Omental fat pad (tissue), 4 donors: ENCODE results near the gene RNF17. TPM values are rescaled to one million over a fixed set of nuclear protein-coding genes. Genes with fewer than 3 reads are reported as not detected.
A peak's percentile ranks its signal among the peaks of the same experiment; 100 is the strongest.

Experiments
- ATAC-seq: fragments of 150-250 bp; one replicate; pipeline ENCODE4 v1.9.1; 2016; ENCODE audit warnings: mild to moderate bottlenecking, moderate library complexity; ENCODE audit not compliant: low FRiP score
- DNase-seq: peaks from one replicate; pipeline ENCODE4 v3.0.0-alpha.2; 2019; ENCODE audit warnings: low spot score
- total RNA-seq, 4 donors: library from RNA; depleted of rRNA; stranded (reverse); fragments of >200 nt; gene quantifications; one replicate each; pipeline ENCODE4 v1.1.0, GENCODE V29; 2016
- TF ChIP-seq, protein P1 (sequence below), 3 donors: fragments of 450-650 bp; IDR thresholded peaks; one replicate each; pipeline ENCODE4 v1.5.1; 2016 to 2017; ENCODE audit warnings: antibody characterized with exemption in 3 of 3, mild to moderate bottlenecking in 3 of 3, moderate library complexity in 2 of 3

RNF17 gene
- total RNA-seq, 4 donors from 2014 or later = 0.28 to 0.32 TPM; not detected in 2

DNA sequence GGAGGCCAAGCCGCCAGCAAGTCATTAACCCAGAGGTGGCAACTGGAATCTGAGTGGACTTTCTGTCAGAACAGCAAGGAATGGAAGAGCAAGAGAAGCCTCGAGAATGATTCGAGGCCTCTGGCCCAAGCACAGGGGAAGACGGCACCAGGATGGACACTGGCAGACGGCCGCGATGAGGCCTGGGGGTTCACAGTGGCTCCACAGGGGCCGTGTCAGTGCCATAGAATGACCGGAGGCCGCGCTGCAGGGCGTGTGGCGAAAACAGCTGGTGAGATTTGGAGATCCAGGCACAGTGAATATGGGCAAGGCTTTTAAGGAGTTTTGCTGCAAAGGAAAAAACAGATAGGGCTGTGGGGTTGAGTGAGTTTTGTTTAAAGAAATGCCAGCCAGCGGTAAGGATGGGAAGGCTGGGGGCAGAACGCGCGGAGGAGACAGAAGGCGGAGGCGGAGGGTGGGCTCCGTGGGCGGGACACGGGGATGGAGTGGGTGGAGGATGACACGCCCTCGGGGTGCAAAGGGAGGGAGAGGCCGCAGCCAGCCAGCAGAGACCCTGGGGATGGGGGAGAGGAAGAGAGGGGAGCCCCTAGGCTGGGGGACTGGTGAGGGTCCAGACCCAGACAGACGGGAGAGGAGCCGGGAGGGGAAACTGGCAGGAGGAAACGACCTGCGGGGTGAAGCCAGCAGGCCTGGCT is 130.5 kb downstream of the RNF17 start:
- peak; percentile 23 for ATAC-seq
- TF ChIP-seq, protein P1, sequence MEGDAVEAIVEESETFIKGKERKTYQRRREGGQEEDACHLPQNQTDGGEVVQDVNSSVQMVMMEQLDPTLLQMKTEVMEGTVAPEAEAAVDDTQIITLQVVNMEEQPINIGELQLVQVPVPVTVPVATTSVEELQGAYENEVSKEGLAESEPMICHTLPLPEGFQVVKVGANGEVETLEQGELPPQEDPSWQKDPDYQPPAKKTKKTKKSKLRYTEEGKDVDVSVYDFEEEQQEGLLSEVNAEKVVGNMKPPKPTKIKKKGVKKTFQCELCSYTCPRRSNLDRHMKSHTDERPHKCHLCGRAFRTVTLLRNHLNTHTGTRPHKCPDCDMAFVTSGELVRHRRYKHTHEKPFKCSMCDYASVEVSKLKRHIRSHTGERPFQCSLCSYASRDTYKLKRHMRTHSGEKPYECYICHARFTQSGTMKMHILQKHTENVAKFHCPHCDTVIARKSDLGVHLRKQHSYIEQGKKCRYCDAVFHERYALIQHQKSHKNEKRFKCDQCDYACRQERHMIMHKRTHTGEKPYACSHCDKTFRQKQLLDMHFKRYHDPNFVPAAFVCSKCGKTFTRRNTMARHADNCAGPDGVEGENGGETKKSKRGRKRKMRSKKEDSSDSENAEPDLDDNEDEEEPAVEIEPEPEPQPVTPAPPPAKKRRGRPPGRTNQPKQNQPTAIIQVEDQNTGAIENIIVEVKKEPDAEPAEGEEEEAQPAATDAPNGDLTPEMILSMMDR (IDR thresholded peaks at IDR 0.05) = no peak
- no peak for DNase-seq

DNA sequence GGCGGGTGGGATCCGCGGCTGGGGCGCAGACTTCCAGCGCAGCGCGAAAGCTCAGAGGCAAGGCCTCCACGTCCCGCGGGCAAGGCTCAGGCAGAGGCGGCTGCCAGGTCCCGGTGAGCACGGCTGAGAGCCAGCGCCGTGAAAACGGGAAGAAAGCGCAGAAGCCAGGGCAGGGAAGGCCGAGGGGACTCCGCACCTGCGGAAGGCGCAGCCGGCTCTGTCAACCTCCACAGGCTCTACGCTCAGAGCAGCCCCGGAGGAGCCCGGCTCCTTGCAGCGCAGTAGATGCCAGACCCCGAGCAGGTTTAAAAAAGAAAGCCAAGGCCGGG is 131.0 kb downstream of the RNF17 start:
- TF ChIP-seq, protein P1 (IDR thresholded peaks at IDR 0.05) = no peak
- ATAC-seq (no peak), DNase-seq (no peak)

DNA sequence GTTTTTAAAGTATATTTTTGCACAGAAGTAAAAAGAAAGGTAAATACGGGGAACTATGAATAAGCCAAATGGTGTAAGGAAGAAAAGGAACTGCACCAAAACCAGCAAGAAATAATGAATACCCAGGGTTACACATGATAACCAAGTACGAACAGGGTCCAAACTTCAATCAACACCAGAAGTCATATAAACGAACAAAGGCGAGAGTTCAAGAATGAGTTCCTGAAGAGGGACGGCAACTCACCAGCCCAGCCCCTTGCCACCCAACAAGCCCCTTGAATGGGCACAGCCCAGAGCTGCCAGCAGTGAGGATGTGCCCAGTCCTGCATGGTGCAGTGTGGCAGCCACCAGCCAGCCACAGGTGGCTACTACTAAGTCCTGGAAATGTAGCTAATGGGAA is 132.1 kb downstream of the RNF17 start:
- DNase-seq = no peak
- no peak for ATAC-seq
- TF ChIP-seq, protein P1 (IDR thresholded peaks at IDR 0.05) = no peak

DNA sequence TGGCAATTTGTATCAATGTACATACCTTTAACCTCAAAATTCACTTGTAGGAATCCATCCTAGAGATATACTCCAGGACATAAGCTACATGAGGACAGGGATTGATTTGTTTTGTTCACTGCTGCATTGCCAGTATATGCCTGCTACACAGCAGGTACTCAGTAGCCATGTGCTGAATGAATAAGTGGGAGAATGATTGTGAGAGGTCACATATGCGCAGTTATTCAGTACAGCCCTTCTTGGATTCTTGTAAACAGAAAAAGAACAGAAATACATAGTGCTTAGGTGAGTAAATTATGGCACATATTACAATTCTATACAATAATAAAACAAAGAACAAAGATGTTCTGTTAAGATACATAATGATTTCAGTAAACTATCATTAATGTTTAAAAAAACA is 133.3 kb downstream of the RNF17 start:
- DNase-seq (no peak), ATAC-seq (no peak)
- TF ChIP-seq, protein P1 (IDR thresholded peaks at IDR 0.05) = no peak

DNA sequence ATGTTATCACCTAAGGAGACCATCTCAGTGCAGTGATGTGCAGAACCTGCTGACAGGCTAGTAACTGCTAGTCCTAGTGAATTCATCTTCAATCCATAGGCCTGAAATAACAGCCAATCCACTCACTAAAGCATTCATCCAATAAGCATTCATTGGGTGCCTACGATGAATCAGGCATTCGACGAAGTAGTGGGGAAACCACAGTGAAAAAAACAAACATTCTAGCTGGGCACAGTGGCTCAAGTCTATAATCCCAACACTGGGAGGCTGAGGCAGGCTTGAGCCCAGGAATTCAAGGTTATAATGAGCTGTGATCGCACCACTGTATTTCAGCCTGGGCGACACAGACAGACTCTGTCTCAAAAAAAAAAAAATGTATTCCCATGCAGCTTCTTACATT is 135.6 kb downstream of the RNF17 start:
- no peak for DNase-seq
- TF ChIP-seq, protein P1 (IDR thresholded peaks at IDR 0.05) = no peak
- ATAC-seq = no peak

DNA sequence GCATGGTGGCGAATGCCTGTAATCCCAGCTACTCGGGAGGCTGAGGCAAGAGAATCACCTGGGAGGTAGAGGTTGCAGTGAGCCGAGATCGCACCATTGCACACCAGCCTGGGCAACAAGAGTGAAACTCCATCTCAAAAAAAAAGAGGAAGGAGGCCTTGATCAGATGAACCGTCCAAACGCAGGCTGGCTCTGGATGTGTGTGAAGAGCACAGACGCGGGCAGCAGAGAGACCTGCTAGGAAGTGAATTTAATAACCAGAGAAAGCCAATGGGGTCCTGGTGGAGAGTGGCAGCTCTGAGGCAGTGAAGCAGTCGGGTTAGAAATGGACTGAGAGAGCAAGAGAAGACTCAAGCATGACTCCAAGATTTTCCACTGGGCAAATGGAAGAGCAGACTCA is 136.5 kb downstream of the RNF17 start:
- DNase-seq (no peak), ATAC-seq (no peak)
- TF ChIP-seq, protein P1 (IDR thresholded peaks at IDR 0.05) = no peak

DNA sequence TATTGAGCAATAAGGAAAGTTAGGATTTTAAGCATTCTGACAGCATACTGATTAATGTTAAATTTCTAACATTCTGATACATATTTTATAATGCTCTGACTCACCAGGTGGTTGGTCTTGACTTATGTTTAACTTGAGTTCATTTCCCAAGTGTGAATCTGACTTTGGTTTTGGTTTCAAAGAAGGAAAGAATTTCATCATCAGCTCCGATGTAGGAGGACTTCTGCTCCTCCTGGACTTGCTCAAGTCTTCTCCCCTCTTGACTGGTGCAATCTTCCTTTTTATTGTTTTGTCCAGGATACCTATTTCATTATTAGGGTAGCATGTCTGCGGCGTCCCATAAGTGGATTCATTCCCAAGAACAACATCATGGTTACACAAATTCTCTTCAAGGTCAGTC is 141.3 kb downstream of the RNF17 start:
- TF ChIP-seq, protein P1 (IDR thresholded peaks at IDR 0.05) = no peak
- ATAC-seq (peak; percentile 37), DNase-seq (no peak)
